ENCODE measurements around the gene B4GALNT3. TPM values are rescaled to one million over a fixed set of nuclear protein-coding genes. Genes with fewer than 3 reads are reported as not detected.

B4GALNT3 gene
- total RNA-seq, 2 donors from 2014 or later = 131 to 143 TPM

- no peak for DNase-seq
- intact Hi-C loops (cut with DNase I, micrococcal nuclease) = loop anchor here in 1 of 2 donors (5.0 kb wide), 1 partner anchor 333 kb away; no protein-coding TSS in a partner anchor
- ATAC-seq = no peak
These were observed 104.1 kb downstream of the B4GALNT3 start for GRCh38 chr12:563787-564298.

DNA sequence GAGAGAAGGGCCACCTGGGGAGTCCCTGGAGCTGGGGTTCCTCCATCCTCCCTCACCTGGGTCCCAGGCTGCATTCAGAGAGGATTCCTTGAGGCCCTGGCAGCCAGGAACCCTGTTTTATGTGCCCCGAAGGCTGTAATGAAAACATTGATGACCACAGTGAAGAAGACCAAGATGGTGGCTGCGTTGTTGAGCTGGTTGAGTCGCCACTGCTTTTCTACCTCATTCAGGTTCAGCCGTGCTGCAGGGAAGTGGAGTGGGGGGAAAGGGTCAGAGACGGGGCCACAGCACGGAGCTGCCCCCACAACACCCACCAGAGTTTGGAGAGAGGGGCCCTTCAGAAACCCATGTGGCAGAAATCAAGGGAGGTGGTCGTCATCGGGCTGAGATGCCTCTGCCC lies 105.4 kb downstream of the B4GALNT3 start:
- ATAC-seq (no peak), DNase-seq (no peak)
- intact Hi-C loops (cut with DNase I, micrococcal nuclease) = loop anchor here in 1 of 2 donors (5.0 kb wide), 1 partner anchor 547 kb away; no protein-coding TSS in a partner anchor

- DNase-seq (no peak), ATAC-seq (no peak)
- intact Hi-C loops (cut with DNase I, micrococcal nuclease) = loop anchor here in 1 of 2 donors (5.0 kb wide), 1 partner anchor 547 kb away; no protein-coding TSS in a partner anchor
These were observed 105.9 kb downstream of the B4GALNT3 start for GRCh38 chr12:565589-566105.

DNA sequence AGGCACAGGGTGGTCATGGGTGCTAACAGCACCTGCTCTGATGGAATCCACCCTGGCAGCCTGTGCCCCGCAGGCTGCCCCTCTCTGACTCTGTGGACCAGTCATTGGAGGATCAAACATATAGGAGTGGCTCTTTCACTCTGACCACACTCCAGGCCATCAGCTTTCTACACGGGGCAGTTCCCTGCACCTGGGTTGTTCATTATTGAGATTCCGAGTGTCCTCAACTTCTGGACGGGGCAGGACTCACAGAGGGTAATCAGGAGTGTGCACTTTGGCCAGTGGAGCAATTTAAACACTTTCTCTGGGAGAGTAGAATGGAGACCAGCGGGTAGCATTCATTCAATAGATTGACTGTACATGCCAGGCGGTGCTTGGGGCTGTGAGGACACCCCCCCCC lies 108.7 kb downstream of the B4GALNT3 start:
- peak; percentile 43 for ATAC-seq
- DNase-seq = no peak
- intact Hi-C loops (cut with DNase I, micrococcal nuclease) = loop anchor here in 1 of 2 donors (5.0 kb wide), 1 partner anchor 544 kb away; no protein-coding TSS in a partner anchor

DNA sequence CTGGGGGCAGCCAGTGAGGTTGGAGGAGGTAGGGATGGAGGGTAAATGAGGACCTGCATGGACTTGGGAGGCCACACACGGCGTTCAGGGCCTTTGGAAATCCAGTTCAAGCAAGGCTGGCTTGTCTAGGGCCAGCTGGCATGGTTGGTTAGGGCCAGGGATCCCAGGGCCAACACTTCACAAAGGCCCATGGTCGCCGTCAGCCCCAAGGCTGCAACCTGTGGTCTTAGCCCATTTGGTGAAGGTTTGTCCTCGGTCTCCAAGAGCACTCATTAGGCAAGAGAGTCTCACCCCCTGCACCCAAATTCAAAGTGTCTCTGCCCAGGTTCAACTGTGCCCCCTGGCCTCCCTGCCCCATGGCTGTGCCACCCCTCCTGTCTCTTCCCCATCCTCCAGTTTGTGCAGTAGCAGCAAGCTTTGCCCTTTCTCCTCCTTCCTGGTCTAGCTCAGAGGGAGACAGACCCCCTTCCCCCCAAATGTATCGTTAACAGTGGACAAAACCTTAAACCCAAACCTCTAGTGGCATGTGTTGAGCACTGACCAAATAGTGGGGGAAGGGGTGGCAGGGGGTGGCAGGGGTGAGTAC lies 109.4 kb downstream of the B4GALNT3 start:
- intact Hi-C loops (cut with DNase I, micrococcal nuclease) = loop anchor here in 1 of 2 donors (5.0 kb wide), 1 partner anchor 543 kb away; no protein-coding TSS in a partner anchor
- no peak for DNase-seq
- ATAC-seq = no peak

DNA sequence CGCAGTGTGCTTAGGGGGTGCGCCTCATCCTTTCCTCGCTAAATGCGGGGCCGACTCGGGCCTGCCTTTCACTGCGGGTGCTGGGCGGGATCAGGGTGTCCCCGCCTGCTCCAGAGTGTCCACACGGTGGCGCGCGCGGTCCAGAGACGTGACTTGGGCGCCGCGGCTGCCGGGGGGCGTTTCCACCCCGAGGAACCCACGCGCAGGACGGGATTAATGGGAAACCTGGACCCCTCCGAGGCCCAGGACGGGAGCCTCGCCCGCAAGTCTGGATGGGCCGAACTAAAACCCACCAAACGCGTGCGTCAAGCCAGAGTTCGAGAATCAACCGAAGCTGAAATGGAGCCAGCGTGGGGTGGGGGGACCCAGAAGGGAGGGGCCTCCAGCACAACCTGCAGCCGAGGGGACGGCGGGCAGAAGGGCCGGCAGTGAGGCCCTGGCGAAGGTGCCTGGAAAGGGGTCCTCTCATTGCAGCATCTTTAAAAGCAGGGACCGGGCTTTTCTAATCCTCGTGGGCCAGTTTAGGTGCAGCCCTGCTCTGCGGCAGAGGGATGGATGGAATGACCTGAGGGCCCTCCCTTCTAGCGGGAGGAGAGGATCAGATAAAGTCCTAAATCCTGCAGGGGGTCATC lies 110.2 kb downstream of the B4GALNT3 start:
- ATAC-seq = peak; percentile 64
- DNase-seq = peak; percentile 82 to 94
- intact Hi-C loops (cut with DNase I, micrococcal nuclease) = loop anchor here (5.0 to 10.0 kb wide), 4 partner anchors 75 to 542 kb away; partner anchors contain the start of gene WNK1 (in 1 of the 2)

DNA sequence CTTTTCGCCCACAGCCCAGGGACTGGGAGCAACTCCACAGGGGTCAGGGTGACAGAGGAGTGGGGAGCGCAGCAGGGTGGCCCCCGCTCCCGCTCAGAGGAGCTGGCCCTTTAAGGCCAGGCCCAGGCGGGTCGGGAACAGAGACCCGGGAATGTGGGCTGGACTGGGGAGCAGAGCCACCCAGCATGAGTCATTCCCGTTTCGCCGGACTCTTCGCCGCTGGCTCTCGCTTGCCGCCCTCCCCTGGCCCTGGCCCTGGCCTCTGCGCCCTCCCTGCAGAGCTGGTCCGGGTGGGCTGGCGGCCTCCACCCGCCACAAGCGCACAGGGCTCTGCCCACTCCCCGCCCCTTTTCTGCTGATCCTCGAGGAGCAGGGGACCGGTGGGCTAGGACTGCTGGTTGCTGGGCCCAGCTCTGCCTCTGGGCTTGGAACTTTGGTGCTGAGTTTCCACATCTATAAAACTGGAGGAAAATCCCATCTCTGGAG lies 110.7 kb downstream of the B4GALNT3 start:
- ATAC-seq (peak; percentile 70), DNase-seq (peak; percentile 74 to 84)
- intact Hi-C loops (cut with DNase I, micrococcal nuclease) = loop anchor here (10.0 kb wide), 3 partner anchors 74 to 244 kb away; partner anchors contain the start of gene WNK1 (in 1 of the 2)

DNA sequence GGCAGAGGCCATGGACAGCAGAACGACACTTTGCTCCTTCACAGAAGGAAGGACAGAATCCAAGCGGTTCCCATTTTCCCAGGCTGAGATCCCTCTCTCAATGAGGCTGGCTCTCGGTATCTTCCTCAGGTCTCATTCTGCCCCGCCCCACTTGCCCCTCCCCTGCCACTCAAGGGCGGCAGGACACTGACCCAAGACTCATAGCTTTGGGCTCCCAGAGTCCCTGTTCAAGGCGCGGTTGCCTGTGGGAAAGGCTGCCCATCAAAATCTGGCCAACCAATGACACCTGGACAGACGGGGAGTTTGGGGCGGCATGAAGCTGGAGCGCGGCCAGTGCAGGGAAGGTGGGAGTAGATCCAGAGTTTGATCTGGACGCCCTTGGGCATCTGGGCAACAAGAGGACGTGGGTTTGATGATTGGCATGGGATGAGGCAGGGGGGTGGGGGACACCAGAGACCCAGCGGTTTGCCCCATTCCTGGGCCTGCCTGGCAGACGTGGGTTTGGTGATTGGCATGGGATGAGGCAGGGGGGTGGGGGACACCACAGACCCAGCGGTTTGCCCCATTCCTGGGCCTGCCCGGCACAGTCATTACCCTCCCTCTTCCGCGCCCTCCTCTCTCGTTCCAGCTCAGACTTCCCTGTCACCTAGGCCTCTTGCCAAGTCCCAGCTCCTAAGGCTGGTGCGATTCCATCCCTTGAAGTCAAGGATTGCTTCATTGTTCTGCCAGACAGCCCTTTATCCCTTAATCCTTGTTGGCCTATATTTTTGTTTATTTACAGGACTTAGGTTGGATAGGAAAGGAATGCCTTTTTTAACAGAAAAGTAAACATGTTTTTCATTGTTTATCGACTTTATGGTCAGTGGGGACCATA lies 111.4 kb downstream of the B4GALNT3 start:
- DNase-seq = peak; percentile 79 to 85
- peak; percentile 52 for ATAC-seq
- intact Hi-C loops (cut with DNase I, micrococcal nuclease) = loop anchor here (10.0 kb wide), 3 partner anchors 74 to 244 kb away; partner anchors contain the start of gene WNK1 (in 1 of the 2)

- ATAC-seq (no peak), DNase-seq (no peak)
- intact Hi-C loops (cut with DNase I, micrococcal nuclease) = loop anchor here (10.0 kb wide), 3 partner anchors 73 to 243 kb away; partner anchors contain the start of gene WNK1 (in 1 of the 2)
These were observed 112.2 kb downstream of the B4GALNT3 start for GRCh38 chr12:571795-572531.

- intact Hi-C loops (cut with DNase I, micrococcal nuclease) = loop anchor here (10.0 kb wide), 3 partner anchors 72 to 242 kb away; partner anchors contain the start of gene WNK1 (in 1 of the 2)
These were observed 112.8 kb downstream of the B4GALNT3 start for GRCh38 chr12:572532-572899.

GRCh38 chr12:573232-573631 lies 113.5 kb downstream of the B4GALNT3 start:
- intact Hi-C loops (cut with DNase I, micrococcal nuclease) = loop anchor here (10.0 kb wide), 3 partner anchors 72 to 242 kb away; partner anchors contain the start of gene WNK1 (in 1 of the 2)
- no peak for DNase-seq
- ATAC-seq = no peak

More at GRCh38 chr12:572532-572899, 112.8 kb downstream of the B4GALNT3 start:
- ATAC-seq = no peak
- no peak for DNase-seq

DNA sequence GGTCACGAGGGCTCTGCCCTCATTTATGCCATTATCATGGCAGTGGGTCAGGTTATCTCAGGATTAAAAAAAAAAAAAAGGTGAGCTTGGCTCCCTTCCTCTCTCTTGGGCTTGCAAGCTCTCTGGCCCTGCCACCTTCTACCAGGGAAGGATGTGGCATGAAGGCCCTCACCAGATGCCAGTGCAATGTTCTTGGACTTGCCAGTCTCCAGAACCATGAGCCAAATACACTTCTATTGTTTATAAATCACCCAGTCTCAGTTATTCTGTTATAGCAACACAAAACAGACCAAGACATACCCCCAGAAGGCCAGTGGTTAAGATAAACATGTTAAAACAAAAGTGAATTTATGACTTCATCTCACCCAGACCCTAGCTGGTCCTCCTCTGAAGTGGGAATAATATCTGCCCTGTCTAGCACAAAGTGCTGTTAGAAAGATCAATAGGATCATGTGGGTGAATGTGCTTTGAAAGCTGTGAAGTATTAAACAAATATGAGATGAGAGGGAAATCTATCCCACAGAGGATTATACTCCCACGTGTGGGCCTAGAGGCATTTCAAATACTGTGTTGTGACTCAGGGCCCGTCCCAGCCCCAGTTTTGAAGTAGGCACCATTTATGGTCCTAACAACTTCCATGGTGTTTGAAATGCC lies 114.9 kb downstream of the B4GALNT3 start:
- no peak for DNase-seq
- intact Hi-C loops (cut with DNase I, micrococcal nuclease) = loop anchor here (5.0 to 10.0 kb wide), 4 partner anchors 70 to 240 kb away; partner anchors contain the start of gene WNK1 (in 1 of the 2)
- ATAC-seq = no peak

DNA sequence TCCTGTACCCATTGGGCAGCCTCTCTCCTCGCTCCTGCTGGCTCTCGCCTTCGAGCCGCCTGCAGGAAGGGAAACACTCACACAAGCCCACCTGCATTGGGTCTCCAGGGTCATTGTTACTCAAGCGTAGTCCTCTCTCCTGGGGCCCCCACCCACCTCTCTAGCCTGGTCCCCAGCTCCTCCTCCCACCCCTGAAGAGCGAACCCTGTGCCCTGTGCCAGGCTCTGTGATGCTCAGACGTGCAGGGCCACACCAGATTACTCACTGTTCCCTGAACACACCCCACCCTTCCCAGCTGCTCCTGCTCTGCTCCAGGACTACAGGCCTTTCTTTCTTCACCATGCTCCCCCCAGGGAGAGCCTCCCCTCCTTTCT lies 115.4 kb downstream of the B4GALNT3 start:
- DNase-seq = no peak
- intact Hi-C loops (cut with DNase I, micrococcal nuclease) = loop anchor here (5.0 to 10.0 kb wide), 4 partner anchors 70 to 240 kb away; partner anchors contain the start of gene WNK1 (in 1 of the 2)
- ATAC-seq = no peak

DNA sequence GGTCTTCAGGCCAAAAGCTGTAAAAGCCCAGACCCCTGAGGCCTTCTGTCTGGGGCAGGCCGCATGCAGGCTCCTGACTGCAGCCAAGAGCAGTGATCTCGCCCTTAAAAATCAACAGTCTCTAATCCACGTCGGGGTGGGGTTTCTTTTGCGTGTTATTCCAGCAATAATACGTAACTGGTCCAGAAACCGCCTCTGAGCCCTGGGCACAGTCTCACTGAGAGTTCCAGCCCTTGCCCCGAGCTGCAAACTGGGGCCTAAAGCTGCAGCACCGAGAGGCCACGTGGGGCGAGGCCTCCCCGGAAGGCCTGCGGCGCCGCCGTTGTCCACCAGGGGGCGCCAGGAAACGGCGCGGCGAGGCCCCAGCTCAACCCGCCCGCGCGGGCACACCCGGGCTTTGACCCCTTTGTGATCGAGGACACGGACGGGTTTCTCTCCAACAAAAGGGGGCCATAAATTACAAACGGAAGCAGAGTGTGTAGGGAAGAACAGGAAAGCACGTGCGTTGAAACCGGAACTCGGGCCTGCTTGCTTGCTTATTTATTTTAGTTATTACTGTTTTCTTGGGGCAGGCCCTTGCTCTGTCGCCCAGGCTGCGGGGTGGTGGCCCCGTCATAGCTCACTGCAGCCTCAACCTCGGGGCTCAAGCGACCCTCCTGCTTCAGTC lies 116.3 kb downstream of the B4GALNT3 start:
- intact Hi-C loops (cut with DNase I, micrococcal nuclease) = loop anchor here (5.0 to 10.0 kb wide), 4 partner anchors 69 to 239 kb away; partner anchors contain the start of gene WNK1 (in 1 of the 2)
- peak; percentile 80 for ATAC-seq
- peak; percentile 70 to 82 for DNase-seq

- intact Hi-C loops (cut with DNase I, micrococcal nuclease) = loop anchor here (5.0 to 10.0 kb wide), 4 partner anchors 68 to 238 kb away; partner anchors contain the start of gene WNK1 (in 1 of the 2)
- DNase-seq (no peak), ATAC-seq (no peak)
These were observed 116.9 kb downstream of the B4GALNT3 start for GRCh38 chr12:576615-577110.

All from left colon (tissue), 2 donors.